NCI-H345 treated with DMSO at 0.1 percent for 48 hours (cell line): Measurements from ENCODE around the gene DSCAML1.
"Not testable (repeated sequence)": the region's sequence is repeated elsewhere in the genome, so short reads cannot be mapped to it uniquely, and the experiment has no call there.

ENCODE experiments used
- DNase-seq: peaks from one replicate; lab custom pipeline; 2025; ENCODE audit not compliant: unreplicated experiment; lab: John Stamatoyannopoulos, UW

Gene DSCAML1

GRCh38 chr11:117819096-117820040 is 22.4 kb upstream of the DSCAML1 start:
- DNase-seq, result no peak

- DNase-seq, result no peak
These were observed 21.2 kb upstream of the DSCAML1 start for GRCh38 chr11:117818041-117818873.

GRCh38 chr11:117817368-117818040 is 20.5 kb upstream of the DSCAML1 start:
- peak; percentile 58 for DNase-seq

GRCh38 chr11:117816846-117817367 is 19.9 kb upstream of the DSCAML1 start:
- DNase-seq, result no peak

GRCh38 chr11:117816151-117816741 is 19.2 kb upstream of the DSCAML1 start:
- peak; percentile 52 for DNase-seq

- DNase-seq, result no peak
These were observed 18.3 kb upstream of the DSCAML1 start for GRCh38 chr11:117815262-117815803.

- DNase-seq, result peak; percentile 92
These were observed 17.8 kb upstream of the DSCAML1 start for GRCh38 chr11:117814766-117815261.

- DNase-seq, result peak; percentile 67
These were observed 17.3 kb upstream of the DSCAML1 start for GRCh38 chr11:117814204-117814765.

- not testable (repeated sequence) for DNase-seq
These were observed 13.0 kb upstream of the DSCAML1 start for GRCh38 chr11:117810056-117810451.

GRCh38 chr11:117809236-117810055 is 12.4 kb upstream of the DSCAML1 start:
- DNase-seq, result peak; percentile 28

GRCh38 chr11:117808784-117809183 is 11.8 kb upstream of the DSCAML1 start:
- DNase-seq, result no peak

GRCh38 chr11:117807482-117808327 is 10.7 kb upstream of the DSCAML1 start:
- peak; percentile 61 for DNase-seq

- DNase-seq, result no peak
These were observed 9.8 kb upstream of the DSCAML1 start for GRCh38 chr11:117806846-117807245.

GRCh38 chr11:117805045-117805444 is 8.0 kb upstream of the DSCAML1 start:
- no peak for DNase-seq

GRCh38 chr11:117803896-117804295 is 6.9 kb upstream of the DSCAML1 start:
- no peak for DNase-seq

- no peak for DNase-seq
These were observed 2.6 kb upstream of the DSCAML1 start for GRCh38 chr11:117799634-117800033.

GRCh38 chr11:117796456-117796871 is 552 bp downstream of the DSCAML1 start:
- no peak for DNase-seq
